Effector CD4-positive, alpha-beta T cell (primary cell): ENCODE measurements around the gene EML4.
"Not testable (repeated sequence)": the region's sequence is repeated elsewhere in the genome, so short reads cannot be mapped to it uniquely, and the experiment has no call there.

ENCODE experiments used
- DNase-seq: peaks from one replicate; pipeline ENCODE4 v3.0.0-alpha.2; 2020

Gene EML4

DNA sequence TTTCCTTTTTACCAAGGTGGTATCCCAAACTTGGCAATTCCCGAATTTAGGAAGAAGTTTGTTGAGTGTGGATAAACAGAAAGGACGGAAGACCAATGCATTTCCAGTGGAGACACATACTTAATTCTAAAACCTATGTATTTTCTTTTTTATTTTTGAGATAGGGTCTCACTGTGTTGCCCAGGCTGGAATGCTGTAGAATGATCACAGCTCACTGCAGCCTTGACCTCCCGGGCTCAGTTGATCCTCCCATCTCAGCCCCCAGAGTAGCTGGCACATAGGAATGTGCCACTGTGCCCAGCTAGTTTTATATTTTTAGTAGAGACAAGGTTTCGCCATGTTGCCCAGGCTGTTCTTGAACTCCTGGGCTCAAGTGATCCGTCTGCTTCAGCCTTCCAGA, 101.6 kb downstream of the EML4 start:
- DNase-seq = no peak

GRCh38 chr2:42271246-42271645, 102.1 kb downstream of the EML4 start:
- not testable (repeated sequence) for DNase-seq

DNA sequence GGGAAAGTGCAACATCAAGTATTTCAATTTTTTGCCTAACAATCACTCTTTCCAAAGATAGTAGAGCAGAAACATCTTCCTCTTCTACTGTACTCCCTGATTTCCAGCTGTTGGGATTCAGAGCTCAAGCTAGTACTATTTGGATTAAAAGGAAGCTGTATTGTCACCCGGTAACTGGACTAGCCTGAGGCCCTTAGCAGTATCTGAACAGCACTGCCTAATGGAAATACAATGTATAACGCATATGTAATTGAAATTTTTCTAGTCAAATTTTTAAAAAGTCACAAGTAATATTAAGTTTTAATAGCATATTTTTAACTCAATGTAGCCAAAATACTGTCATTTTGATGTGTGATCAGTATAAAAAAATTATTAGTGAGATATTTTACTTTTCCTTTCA, 105.7 kb downstream of the EML4 start:
- DNase-seq = no peak

- DNase-seq = no peak
Measured at GRCh38 chr2:42281416-42282081, 112.4 kb downstream of the EML4 start.

- no peak for DNase-seq
Measured at GRCh38 chr2:42284019-42284418, 114.9 kb downstream of the EML4 start.

GRCh38 chr2:42286268-42286946, 117.3 kb downstream of the EML4 start:
- no peak for DNase-seq

DNA sequence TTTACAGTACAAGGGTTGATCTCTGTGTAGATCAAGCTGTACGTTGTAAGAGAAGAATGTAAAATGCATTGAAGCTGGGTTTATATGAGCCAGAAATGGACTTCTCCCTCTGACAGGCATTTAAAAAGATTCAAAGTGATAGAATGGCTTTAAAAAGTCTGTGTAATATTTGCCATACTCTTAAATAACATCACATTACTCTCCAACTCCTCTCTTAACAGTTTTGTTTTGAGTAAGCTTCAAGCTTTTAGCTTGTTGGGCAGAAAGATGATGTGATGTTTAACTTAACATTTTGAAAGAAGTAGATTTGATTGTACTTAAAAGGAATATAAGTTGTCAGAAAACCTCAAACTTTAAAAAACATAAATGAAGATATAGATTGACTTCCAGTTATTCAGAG, 119.7 kb downstream of the EML4 start:
- DNase-seq = no peak

DNA sequence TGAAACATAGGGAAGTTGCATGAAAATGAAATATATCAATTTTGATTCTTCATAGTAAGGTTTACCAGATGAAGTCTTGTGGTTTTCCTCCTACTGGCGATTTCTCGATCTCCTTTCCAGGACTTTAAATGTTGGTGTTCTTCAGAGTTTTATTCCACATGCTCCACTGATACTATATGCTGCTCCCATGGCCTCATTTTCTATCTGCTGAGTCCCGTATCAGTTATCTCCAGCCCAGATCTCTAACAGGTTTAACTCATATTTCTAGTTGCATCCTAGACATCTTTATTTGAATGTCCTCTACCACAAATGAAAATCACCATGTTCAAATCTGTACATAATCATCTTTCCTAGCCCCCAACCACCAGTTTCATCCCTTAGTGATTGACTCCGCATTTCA, 120.1 kb downstream of the EML4 start:
- no peak for DNase-seq

- no peak for DNase-seq
Measured at GRCh38 chr2:42290005-42290404, 120.9 kb downstream of the EML4 start.

- no peak for DNase-seq
Measured at GRCh38 chr2:42293019-42293418, 123.9 kb downstream of the EML4 start.

- no peak for DNase-seq
Measured at GRCh38 chr2:42296226-42296625, 127.1 kb downstream of the EML4 start.

DNA sequence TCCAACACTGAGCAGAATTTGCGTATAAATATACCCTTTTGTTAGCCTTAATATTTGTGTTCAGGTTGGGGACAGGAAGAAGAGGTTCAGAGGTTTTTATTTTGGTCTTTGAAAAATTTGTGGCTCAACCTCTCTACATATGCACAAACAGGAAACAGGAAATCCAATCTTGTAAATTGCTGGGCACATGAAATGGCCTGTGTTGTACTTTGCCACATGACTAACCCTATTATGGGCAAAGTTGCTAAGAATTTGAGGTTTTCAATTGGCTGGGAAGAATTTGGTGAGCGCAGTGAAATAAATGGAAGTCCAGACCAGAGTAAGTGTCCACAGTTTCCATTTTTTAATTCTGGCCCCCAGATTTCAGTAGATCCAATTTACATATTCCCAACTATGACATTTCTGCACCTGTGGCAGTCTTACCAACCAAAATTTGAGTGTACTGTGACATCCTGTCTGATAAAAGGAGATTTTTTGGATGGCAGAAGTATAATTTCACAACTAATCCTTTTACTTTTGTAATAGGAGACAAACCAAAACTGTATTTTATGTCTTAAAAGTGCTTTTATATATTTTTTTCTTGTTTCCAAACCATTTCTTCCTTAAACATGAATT, 128.3 kb downstream of the EML4 start:
- no peak for DNase-seq

GRCh38 chr2:42298132-42298531, 129.0 kb downstream of the EML4 start:
- DNase-seq = no peak

DNA sequence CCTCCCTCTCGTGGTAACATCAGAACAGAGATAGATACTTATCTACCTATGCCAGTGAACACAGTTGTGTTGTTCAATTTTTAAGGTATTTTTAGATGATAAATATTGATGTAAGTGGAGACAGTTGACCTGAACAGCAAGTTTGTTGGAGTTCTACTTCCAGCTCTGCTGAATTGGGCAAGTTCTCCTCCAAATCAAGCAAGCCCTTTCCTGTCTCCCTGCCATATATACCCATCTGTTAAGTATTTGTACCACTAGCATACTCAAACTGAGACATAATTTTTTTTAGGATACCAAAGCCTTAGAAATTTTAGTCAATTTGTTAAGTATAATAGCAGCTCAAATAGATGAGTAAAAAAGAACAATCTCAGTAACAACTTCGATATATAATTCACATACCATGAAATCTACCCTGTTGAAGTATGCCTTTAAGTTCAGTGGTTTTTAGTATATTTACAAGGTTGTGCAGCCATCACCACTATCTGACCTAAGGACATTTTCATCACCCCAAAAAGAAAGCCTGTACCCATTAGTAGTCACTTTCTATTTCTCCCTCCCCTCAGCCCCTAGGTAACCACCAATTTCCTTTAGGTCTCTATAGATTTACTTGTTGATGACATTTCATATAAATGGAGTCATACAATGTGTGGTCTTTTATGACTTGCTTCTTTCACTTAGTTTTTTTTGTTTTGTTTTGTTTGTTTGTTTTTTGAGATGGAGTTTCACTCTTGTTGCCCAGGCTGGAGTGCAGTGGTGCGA, 130.0 kb downstream of the EML4 start:
- DNase-seq = no peak

DNA sequence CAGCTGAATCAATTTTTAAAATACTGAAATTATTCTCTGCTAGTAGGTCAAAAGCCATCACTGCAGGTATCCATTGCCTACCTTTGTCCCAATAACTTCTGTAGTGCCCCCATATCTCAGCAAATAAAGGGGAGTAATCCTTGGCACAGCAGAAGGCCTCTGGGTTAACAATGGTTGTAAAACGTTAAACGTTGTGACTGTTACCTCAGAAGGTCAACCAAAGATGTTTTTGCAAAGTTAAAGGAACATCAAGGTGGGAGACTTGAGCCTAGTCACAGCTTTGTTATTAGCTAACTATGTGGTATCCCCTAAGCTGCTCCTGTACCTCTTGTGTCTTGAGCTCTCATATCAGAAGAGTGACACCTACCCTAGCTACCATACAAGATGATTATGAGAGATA, 131.4 kb downstream of the EML4 start:
- DNase-seq = no peak

GRCh38 chr2:42303252-42303651, 134.1 kb downstream of the EML4 start:
- no peak for DNase-seq

- DNase-seq = no peak
Measured at GRCh38 chr2:42304059-42304713, 135.0 kb downstream of the EML4 start.

- DNase-seq = no peak
Measured at GRCh38 chr2:42307180-42307579, 138.0 kb downstream of the EML4 start.

DNA sequence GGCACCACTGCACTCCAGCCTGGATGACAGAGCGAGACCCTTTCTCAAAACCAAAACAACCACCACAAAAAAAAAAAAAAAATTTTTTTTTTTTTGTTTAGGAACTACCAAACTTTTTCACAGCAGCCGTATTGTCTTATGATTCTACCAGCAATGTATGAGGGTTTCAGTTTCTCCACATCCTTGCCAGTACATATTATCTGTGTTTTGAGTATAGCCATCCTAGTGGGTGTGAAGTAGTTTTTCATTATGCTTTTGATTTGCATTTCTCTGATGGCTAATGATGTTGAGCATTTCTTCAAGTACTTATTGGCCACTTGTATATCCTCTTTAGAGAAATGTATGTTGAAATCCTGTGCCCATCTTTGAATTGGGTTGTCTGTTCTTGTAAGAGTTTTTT, 140.2 kb downstream of the EML4 start:
- DNase-seq = no peak

GRCh38 chr2:42310007-42310515, 140.9 kb downstream of the EML4 start:
- DNase-seq = no peak

DNA sequence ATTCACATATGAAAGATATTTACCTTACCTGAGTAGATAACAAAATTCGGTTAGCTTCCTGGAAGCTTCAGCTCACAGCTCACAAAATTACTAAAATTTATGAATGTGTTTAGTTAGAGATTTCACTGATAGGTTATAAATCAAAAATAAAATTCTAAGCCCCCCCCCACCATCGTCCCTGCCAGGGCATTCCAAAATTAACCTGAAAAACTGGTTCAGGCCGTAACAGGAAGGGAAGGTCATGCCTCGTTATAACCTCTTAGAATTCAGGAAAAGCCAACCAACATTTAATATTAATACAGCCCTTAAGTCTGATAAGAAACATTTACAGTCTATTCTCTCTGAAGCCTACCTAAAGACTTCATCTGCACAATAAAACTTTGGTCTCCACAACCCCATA, 143.0 kb downstream of the EML4 start:
- DNase-seq = no peak

- DNase-seq = no peak
Measured at GRCh38 chr2:42314892-42315468, 145.8 kb downstream of the EML4 start.
